K562 (cell line): ENCODE data around the gene KCTD11. TPM values are rescaled to one million over a fixed set of nuclear protein-coding genes. Genes with fewer than 3 reads are reported as not detected.

Experiments used
- PRPF4 ChIP-seq: fragments of 200-400 bp; formaldehyde crosslinking; IDR thresholded peaks from one replicate; pipeline ENCODE4 v1.6.1; 2017; ENCODE audit warnings: low read length, low read depth, mild to moderate bottlenecking; ENCODE audit not compliant: insufficient read depth, poor library complexity, severe bottlenecking
- RBFOX2 ChIP-seq: fragments of 200-400 bp; formaldehyde crosslinking; IDR thresholded peaks from 2 replicates; pipeline ENCODE4 v1.6.1; 2017; ENCODE audit warnings: low read depth, mild to moderate bottlenecking, low read length, moderate library complexity
- TAF1 ChIP-seq: IDR thresholded peaks from 2 replicates; pipeline ENCODE4 v1.6.1; 2011; ENCODE audit warnings: mild to moderate bottlenecking, low read length, moderate library complexity; ENCODE audit not compliant: insufficient read depth, control insufficient read depth, severe bottlenecking; ENCODE audit errors: extremely low read depth
- ZBTB7A ChIP-seq: IDR thresholded peaks from 2 replicates; pipeline ENCODE4 v1.6.1; 2011; ENCODE audit warnings: low read depth, mild to moderate bottlenecking, low read length, moderate library complexity, borderline replicate concordance; ENCODE audit not compliant: control insufficient read depth
- ZNF282 ChIP-seq: sonication (generic); formaldehyde crosslinking; IDR thresholded peaks from 2 replicates; pipeline ENCODE4 v1.8.1; 2023; ENCODE audit warnings: missing genetic modification reagents
- polyA plus RNA-seq, 8 experiments: library from polyadenylated mRNA; depleted of rRNA in 4 of 8; stranded (reverse) in 5 of 8; unstranded in 3 of 8; fragments of >200 nt; fragmentation: Nextera tagmentation in 2 of 8; fragmentation: Illumina TruSeq in 1 of 8; extraction: Ambion mirVana in 2 of 8; extraction: Trizol in 1 of 8; gene quantifications; 2 replicates each; pipeline versions ENCODE4 v1.2.1 to v1.2.3, GENCODE V29; 2011 to 2014; ENCODE audit warnings: inconsistent platforms in 1 of 8, missing spikeins in 1 of 8
- total RNA-seq, 7 experiments: library from RNA; depleted of rRNA in 6 of 7; stranded (reverse); fragments of >200 nt in 6 of 7; fragmentation: Illumina TruSeq in 2 of 7; extraction: Trizol in 2 of 7; gene quantifications; 2 replicates each; pipeline versions ENCODE4 v1.2.1 to v1.2.3, GENCODE V29; 2011 to 2021; ENCODE audit warnings: low replicate concordance in 1 of 7
- TF ChIP-seq, protein P1 (sequence below): sonication (generic); formaldehyde crosslinking; IDR thresholded peaks from 2 replicates; pipeline ENCODE4 v1.8.0; 2022; ENCODE audit warnings: mild to moderate bottlenecking, missing genetic modification reagents
- TF ChIP-seq, protein P2 (sequence below): fragments of 450-650 bp; formaldehyde crosslinking; IDR thresholded peaks from 2 replicates; pipeline ENCODE4 v1.4.0; 2020; ENCODE audit warnings: mild to moderate bottlenecking, moderate library complexity

Gene KCTD11
- total and polyA plus RNA-seq, 9 of the 15 experiments (the other 6 are each of a cell fraction or from before 2014, with no cell fraction given) = 0.01 to 3.2 (median 2.5) TPM; not detected in 1

DNA sequence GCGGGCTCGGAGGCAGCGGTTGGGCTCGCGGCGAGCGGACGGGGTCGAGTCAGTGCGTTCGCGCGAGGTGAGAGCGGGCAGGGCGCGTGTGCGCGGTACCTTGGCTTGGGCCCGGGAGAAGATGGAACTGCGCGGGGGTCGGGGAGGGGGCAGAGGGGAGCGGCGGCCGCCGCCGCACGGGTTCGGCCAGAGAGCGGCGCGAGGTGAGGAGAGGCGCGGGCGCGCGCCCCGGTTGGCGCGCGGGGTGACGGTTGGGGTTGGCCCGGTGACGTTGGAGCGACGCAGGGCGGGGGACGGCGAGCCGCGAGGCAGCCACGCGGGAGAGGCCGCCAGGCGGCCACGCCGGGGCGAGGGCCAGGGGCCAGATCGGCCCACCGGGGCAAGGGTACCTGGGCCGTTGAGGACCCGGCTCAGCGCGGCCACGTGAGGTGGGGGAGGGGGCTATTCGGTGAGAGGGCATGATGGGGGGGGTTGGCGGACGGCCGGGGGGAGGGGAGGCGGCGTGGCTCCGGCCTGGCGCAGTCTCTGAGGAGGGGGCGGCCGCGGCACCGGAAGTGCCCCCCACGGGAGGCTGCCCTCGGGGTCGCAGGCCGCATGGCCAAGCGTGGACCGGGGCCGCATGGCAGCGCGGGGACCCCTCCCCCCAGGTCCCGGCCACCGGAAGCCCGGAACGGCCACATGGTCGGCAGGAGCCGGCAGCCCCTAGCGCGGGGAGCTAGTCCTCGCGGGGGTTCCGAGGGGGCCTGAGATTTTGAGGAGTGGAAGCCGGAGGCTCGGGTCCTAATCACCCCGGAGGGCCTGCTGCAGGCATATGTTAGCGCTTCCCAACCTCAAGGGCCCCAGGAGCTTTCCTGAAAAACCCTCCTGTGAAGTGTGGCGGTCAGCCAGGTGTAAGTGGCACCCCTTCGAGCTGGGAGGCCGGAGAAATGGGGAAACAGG is 44.0 kb upstream of the KCTD11 start (continued):
- TF ChIP-seq, protein P1, sequence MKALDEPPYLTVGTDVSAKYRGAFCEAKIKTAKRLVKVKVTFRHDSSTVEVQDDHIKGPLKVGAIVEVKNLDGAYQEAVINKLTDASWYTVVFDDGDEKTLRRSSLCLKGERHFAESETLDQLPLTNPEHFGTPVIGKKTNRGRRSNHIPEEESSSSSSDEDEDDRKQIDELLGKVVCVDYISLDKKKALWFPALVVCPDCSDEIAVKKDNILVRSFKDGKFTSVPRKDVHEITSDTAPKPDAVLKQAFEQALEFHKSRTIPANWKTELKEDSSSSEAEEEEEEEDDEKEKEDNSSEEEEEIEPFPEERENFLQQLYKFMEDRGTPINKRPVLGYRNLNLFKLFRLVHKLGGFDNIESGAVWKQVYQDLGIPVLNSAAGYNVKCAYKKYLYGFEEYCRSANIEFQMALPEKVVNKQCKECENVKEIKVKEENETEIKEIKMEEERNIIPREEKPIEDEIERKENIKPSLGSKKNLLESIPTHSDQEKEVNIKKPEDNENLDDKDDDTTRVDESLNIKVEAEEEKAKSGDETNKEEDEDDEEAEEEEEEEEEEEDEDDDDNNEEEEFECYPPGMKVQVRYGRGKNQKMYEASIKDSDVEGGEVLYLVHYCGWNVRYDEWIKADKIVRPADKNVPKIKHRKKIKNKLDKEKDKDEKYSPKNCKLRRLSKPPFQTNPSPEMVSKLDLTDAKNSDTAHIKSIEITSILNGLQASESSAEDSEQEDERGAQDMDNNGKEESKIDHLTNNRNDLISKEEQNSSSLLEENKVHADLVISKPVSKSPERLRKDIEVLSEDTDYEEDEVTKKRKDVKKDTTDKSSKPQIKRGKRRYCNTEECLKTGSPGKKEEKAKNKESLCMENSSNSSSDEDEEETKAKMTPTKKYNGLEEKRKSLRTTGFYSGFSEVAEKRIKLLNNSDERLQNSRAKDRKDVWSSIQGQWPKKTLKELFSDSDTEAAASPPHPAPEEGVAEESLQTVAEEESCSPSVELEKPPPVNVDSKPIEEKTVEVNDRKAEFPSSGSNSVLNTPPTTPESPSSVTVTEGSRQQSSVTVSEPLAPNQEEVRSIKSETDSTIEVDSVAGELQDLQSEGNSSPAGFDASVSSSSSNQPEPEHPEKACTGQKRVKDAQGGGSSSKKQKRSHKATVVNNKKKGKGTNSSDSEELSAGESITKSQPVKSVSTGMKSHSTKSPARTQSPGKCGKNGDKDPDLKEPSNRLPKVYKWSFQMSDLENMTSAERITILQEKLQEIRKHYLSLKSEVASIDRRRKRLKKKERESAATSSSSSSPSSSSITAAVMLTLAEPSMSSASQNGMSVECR (CRISPR knock-in tag) = peak; percentile 74; the same call in 1 of the 2 replicates
- TF ChIP-seq PRPF4 (peak; percentile 77), TAF1 (peak; percentile 3), RBFOX2 (peak; percentile 76), ZNF282 (CRISPR knock-in tag) (peak; percentile 39; the same call in 1 of the 2 replicates), ZBTB7A (0 out of 2 replicates have a peak, but pooled peaks have one; percentile 58)
- TF ChIP-seq, protein P2, sequence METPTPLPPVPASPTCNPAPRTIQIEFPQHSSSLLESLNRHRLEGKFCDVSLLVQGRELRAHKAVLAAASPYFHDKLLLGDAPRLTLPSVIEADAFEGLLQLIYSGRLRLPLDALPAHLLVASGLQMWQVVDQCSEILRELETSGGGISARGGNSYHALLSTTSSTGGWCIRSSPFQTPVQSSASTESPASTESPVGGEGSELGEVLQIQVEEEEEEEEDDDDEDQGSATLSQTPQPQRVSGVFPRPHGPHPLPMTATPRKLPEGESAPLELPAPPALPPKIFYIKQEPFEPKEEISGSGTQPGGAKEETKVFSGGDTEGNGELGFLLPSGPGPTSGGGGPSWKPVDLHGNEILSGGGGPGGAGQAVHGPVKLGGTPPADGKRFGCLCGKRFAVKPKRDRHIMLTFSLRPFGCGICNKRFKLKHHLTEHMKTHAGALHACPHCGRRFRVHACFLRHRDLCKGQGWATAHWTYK (CRISPR knock-in tag) = no peak
